Fibroblast of skin of right quadriceps (primary cell): ENCODE results near the gene GGACT.
"Not testable (repeated sequence)": the region's sequence is repeated elsewhere in the genome, so short reads cannot be mapped to it uniquely, and the experiment has no call there.

Source experiments
- DNase-seq: peaks from one replicate; pipeline ENCODE4 v3.0.0-alpha.2; 2013

The GGACT gene

DNA sequence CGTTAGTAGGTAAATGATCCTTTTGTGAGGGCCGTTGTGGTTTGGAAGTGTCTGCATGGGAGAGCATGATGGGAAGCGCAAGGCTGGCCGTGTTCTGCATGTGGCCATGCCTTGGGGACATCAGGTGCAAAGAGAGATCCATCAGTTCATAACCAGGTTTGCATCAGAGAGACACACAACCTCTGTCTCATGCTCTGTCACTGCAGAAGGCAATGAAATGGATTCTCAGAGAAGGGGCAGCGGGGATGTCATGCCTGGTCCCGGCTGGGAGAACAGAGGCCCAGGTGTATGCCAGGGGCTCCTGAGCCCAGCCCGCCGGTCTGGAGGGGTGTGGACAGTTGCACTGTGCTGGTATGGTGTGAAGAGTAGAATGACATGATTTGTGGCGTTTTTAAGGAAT is 60.2 kb downstream of the GGACT start:
- no peak for DNase-seq

DNA sequence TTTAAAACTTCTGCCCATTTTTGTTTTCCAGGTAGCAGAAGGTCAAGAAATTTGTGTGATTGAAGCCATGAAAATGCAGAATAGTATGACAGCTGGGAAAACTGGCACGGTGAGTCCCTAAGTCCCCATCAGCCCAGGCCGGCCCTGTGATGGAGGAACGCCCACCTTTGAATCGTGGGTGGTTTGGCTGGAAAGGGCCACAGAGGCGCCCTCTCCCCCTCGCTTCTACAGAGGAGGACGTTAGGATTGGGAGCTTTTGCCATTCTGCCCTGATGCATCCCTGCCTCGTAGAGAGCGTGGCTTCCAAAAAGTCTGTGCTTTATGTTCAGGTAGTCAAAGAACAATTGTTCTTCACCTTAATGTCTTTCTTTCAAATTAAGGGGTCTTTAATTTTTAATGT is 60.9 kb downstream of the GGACT start:
- no peak for DNase-seq

DNA sequence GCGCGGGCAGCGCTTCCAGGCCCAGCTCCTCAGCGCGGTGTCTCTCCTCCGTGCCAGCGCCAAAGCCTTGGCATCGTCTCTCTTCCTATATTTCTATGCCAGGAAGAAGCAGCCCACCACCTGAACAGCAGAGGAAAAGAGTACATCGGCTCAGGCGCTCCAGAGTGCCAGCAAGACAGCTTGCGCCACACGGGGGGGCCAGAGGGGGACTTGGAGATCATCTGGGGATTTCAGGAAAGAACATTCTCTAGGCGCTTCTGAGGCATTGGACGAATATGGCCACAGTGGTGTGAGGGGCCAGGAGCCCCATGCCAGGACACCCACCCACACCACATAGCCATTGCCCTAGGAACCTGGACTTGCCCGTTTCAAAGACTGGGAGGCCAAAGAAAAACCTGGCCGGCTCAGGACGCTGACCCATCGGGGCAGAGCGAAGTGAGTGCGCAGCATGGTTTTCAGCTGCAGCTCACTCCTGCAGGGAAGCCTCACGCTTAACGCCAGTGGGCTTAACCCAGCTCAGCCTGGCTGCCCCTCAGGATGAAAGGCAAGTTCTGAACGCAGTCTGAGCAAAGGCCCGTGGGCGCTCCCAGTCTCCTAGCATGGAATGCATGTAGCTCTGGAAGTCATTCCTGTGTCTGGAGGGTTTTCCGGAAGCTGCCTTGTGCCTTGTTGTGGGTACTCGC is 62.1 kb downstream of the GGACT start:
- no peak for DNase-seq

DNA sequence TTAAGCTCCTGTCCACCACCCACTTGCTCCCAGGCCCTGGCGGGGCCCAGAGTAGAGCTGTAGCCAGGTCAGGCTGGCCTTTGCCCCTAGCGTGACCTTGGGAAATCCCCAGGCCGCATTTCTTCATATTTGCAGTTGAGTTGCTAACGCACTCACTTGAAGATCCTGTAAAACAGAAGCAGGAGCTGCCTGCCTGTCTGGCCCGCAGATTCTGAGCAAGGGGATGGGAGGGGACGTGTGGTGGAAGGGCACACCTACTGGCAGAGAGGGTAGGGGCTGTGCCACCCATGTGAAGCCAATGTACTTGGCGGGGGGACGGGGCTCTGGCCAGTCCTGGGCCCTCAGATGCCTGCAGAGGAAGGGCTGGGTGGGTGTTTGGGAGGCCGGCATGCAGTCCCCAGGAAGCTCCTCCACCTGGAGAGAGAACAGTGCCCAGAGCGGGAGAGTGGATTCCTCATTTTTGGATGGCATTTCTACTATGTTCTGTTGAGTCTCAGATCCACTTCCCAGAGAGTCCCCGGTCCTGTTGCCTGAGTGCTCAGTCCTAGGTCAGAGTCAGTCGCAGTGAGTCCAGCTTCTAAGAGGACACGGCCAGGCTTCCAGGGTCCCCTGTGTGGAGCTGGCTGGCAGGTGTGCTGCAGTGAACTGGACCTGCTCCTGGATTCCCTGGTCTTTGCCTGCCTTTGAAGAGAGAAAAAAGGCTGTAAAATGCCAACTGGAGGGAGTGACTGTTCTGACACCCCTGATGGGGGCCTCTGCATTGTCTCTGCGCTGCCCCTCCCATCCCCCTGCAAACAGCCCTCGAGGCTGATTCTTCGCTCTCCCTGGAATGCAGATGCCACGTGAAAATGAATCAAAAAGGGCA is 62.9 kb downstream of the GGACT start:
- no peak for DNase-seq

DNA sequence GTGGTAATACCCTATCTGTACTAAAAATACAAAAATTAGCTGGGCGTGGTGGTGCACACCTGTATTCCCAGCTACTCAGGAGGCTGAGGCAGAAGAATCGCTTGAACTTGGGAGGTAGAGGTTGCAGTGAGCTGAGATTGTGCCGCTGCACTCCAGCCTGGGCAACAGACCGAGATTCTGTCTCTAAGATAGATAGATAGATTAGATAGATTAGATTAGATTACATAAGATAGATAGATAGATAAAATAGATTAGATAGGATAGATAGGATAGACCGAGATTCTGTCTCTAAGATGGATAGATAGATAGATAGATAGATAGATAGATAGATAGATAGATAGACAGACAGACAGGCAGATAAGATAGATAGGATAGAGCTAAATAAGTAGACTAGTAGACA is 63.9 kb downstream of the GGACT start:
- not testable (repeated sequence) for DNase-seq

DNA sequence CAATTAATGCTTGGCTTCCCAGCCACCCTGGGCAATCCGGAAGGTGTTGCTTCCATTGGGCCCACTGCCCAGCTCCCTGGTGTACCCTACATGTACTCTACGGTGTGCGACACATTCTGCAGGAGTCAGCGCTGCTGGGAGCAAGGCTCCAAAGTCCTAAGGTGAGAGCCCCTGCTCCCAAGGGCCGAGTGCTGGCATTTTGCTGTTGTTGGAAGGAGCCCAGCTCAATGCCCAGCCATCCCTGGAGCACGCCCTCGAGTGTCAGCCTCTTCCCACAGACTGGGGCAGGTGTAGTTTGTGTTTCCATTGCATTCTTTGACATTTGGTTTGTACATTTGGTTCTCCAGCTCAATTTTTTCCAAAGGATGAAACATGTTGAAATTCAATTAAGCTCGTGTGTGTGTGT is 64.6 kb downstream of the GGACT start:
- no peak for DNase-seq

DNA sequence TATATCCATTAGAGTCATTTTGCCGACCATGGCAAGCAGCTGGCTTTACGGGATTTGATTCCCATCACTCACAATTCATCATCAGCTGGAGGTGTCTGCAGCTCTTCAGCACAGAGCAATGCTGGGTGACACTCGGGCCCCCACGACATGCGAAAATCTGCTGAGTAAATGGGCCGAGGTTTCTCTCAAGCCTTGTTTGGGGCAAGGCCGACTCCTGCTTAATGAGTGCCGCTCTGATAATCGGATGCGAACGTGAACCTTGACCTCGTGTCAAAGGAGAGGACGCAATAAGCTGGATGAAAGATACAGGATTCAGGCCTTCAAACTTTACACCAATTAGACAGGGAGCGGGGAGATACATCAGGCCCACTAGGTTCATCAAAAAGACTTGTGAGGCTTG is 65.2 kb downstream of the GGACT start:
- DNase-seq: no peak

DNA sequence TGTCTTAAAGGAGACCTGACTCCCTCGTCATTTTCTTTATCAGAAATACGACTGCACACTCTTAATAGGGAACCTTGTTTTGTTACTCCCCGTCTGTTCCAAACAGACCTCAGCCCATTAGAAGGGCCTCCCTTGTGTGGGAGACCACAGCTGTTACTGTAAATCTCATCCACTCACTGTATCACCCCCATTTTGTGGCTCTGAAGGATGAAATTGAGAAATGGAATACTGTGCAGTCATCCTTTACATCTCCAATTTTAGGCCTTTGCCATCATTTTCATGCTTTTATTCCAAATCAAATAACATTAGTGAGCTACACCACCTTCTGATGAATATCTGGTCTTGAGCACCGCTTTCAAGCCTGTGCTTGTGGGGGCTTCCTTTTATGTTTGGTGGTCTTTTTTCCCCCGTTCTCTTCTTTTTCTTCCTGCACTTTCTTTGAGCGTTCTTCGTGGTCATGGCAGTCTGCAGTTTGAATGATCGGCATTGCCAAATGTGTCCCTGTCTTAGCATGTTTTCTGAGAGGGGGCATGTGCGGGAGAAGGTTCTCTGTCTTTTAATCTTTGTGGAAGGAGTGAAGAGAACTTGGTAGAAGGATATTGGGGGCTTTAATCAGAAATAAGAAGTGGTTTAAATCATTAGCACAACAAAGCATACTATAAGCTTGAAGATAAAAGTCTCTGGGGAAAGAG is 65.8 kb downstream of the GGACT start:
- no peak for DNase-seq

DNA sequence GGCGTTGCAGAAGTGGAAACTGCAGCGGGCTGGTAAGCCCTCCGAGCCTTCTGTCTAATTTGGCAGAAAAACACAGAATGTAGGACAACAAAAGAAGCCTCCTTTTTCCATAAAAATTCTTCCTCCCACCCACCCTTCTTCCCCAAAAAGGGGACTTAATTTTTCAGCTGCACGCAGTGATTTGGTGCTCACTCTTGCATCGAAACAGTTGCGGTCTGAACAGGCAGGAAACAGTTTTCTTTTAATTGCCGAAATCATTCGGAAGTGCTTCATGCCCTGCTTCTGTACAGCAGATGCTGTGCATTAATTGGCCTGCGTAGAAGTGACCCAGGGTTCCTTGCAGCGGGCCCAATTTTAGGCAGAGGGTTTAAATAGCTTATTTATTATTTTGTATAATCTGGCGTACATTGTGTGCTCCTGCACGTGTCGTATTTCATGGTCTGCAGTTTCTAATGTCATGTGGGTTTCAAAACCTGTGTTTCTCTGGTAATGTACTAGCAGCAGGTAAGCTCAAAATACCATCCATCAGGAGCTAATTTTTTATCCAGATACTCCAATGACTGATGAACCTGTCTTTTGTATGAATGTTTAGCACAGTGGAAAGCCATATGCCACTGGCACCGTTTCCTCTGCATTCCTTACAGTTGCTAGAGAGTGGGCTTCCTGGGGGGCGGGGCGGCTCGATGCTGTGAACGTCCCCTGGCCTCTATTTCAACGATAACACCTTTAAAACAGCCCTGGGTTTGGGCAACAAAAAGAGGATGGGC is 66.6 kb downstream of the GGACT start:
- no peak for DNase-seq

DNA sequence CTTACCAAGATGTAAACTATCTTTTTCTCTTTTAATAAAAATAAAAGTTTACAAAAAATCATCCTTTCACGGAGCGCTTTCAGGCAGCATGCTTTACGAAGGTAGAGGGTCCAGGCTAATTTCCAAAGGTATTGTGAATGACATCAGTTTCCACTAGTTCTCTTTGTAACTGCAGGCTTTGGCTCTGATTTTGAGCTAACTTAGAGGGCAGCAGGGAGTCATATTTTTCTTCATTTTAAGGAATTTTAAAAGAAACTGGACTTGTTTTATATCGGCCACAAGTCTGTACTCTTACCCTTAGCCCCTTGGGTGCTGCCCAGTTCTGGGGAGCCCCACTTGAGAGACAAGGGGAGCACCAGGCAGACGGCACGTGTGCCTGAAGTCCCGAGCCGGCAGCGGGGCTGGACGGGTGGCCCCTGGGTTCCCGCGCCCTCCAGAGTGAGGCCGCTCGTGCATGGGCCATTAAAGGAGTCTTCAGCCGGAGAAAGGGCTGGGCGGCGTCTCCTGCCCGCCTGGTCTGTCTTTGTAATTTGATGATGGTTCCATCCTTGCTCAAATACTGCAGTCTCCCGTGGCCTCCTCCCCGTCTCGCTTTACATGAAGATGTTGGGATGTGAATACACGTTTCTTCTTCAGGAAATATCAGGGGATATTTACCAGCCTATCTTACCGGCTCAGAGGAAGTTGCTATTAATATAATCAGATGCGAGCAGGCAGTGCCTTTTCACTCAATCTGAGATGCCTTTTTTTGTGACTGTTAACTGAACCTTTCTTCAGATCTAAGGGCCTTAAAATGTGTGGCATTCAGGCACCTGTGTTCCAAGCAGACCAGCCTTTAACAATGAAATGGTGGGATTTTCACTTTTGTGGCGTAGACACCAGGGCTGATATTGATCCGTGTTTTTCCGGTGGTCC is 67.4 kb downstream of the GGACT start:
- DNase-seq: no peak

DNA sequence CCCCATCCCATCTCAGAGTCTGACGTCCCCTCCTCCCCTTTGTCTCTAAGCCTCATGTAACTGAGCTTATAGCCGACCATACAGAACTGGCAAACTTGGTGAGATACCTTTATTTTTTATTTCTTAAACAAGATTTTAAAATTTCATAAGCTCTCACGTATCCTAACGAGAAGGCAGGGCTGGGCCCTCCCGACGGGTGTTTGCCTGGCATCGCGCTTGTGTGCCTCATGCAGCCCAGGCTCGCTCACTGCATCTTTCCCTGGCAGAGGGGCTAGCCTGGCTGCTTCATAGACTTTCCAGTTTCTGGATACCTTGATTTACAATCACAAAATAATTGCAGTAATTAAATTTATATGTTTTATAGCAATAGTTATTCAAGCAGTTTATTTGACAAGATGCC is 69.0 kb downstream of the GGACT start:
- no peak for DNase-seq

DNA sequence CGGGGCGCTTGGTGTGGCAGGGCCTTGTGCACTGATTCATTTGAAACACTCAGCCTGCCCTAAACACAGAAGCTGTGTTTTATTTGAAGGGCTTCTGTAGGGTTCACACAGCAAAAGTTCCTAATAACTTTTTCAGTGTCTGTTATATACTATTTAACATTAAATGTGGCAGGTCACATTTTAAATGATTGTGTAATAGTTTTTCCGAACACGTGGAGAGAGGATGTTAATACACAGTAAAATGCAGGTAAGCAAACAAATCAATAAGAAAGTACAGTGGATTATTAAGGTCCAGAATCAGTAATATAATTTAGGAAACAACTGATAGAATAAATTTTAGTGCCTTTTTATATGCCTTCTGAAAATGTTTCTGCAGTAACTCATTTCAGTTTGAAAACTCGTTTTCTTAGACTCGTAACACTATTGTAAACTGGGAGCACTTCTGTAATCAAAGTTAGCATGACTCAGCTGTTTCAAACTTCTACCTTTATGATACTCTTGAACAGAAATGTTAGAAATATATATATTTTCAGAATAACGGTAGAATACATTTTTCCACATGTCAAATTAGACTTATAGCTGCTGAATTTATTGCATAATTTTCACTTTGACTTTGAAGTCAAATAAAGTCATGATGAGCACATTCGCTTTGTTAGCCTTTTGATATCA is 70.1 kb downstream of the GGACT start:
- DNase-seq: no peak

DNA sequence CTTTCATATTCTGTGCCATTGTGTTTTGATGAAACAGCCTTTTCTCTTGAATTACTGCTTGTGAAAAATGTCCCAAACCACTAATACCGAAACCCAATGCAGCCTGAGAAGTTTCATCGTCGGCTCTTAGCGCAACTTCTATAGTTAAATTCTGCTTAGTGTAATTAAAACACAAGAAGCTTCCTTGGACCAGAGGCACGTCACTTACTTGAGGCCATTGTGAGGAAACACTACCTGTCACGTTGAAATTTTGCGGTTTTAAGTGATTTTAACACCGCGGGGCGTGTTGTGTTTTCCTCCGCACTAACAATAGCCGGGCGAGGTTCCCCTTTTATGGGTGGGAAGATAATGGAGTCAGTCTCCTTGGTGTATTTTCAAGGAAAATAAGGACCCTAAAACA is 70.9 kb downstream of the GGACT start:
- no peak for DNase-seq

DNA sequence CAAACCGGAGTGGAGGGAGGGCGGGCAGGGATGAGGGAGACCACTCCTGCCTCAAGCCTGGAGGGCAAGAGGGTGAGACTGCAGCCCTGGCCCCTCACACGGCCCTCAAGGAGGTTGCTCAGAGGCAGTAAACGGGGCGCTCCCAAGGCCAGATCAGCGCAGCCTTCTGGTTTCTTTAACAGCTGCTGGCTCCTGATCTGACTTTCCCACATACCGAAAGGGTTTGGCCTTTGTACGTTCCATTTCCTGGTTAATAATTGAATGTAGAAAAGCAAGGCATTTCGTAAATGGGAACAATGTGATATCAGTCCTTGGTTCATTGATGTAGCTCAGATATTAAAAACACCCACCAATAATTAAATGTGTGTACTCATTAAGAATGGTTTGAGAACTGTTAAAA is 71.5 kb downstream of the GGACT start:
- DNase-seq: no peak

DNA sequence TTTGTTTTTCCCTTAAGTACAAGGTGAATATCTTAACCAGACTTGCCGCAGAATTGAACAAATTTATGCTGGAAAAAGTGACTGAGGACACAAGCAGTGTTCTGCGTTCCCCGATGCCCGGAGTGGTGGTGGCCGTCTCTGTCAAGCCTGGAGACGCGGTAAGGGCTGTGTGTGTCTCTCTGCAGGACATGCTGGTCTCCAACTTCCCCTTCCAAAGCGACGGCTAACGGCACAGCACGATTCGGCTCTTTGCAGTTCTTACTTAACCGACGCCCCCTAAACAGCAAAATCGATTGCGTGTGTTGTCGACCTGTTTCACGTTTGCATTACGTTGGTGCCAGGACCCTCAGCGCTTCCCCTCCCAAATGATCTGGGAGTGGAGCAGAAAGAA is 73.2 kb downstream of the GGACT start:
- DNase-seq: no peak

DNA sequence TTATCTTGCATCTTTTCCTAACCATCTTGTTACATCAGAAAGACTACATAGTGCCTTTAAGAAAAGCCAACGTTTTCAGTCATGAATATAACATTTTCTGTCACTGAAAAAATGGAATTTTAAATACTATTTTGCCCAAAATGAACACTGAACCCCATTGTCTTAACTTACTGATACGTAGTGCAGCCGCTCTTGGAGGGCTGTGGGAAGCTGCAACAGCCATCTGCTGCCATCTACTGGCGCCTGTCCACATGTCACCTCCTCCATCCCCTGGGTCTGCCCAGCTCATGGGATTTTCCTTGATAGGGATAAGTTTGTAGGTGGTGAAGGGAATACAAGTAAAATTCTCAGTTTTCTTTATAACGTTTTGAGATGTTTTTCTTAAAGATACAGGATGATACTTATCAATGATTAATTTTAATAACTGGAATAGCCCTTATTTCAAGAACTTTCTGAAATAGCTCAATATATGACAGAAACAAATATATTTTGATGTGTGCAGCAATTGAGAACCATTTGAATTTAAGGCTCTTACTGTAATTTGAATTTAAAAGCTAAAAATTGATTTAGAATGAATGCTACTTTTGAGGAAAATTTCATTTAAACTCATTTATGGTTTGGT is 73.7 kb downstream of the GGACT start:
- DNase-seq: peak; percentile 67

DNA sequence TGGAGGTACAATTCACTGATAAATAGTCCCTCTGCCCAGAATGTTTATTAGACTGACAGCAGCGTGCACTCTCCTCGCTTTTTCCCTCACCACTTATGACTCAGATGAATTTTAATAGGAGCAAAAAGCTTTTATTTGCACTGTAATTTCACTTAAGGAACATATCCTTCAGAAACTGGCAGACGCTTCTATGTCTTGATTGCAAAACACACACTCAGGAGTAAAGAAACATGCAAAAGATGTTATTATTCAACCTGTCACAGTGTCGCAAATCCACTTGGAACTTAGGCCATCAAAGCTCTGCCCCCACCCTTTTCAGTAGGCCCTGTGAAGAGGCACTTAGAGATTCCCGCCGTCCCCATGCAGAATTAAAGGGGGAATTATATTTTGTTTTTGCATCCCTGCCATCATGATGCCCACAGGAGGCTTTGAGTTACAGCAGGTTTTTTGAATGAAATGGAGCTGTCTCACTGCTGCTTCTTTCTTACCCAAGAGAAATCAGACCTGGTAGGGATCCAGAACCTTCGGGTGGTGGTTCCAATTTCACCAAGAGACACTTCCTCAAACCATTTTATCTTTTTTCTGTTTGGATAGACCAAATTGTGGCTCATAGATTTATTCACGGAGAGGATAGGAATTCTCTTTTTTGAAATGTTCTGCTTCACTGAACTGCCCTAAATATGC is 74.5 kb downstream of the GGACT start:
- DNase-seq: no peak

DNA sequence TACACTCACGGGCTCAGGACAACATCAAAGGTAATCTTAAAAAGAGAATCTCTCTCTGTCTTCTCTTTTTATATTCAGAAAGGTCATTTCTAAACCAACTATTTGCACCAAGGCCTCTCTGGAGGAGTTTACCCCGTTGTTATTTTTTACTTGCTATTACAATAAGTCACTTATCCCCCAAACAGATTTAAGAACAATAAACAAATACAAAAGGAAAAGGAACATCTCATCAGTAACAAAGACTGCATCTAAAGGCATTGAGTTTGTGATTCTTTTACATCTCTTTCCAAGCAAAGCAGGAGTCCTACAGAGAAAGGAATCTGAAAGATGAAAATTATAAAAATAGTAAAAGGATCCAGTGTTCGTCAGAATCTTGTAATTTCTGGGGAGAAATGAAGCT is 75.4 kb downstream of the GGACT start:
- no peak for DNase-seq

DNA sequence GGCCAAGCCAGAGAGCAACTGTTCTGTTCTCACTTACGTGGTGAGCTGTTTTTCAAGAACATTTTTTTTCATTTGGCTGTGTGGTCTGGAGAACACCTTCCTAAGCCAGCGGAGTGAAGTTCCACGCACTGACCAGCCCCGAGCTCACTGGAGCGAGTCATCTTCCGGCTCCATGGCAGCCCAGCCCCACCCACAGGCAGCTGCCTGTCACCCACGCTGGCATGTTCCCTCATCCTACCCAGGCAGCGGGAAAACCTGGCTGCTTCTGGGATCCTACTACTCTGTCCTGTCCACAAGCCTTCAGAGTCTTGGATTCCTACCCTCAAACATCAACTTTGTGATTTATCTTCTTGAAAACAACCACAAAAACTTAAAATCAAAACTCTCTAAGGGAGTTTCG is 76.2 kb downstream of the GGACT start:
- no peak for DNase-seq

DNA sequence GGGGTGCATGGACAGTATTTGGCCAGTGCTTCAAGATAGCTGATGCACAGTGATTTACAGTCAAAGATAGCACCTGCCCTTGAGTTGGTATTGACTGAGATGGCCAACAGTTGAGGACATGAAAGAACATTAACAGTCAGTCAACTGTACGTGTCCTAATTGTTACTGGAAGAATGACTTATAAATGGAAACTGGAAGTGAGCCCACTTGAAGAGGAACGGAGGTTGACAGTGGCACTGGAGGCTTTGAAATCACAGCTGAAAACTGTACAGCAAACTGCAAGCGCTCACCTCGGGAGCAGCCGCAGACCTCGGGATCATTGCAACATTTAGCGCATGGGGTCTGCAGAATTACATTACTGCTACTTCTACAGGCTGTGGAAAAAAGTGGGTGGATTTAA is 77.1 kb downstream of the GGACT start:
- no peak for DNase-seq
